Heart left ventricle (tissue), 13 donors: ENCODE results near the gene IL7R.
"Not testable (repeated sequence)": the region's sequence is repeated elsewhere in the genome, so short reads cannot be mapped to it uniquely, and the experiment has no call there.

Experiments used
- CTCF ChIP-seq, 12 donors: fragments of 200-600 bp; sonication (generic) in 4 of 12; IDR thresholded peaks; one replicate each; pipeline versions ENCODE4 v1.5.0 to v1.8.0; 2018 to 2022; ENCODE audit warnings: antibody characterized with exemption in 12 of 12, mild to moderate bottlenecking in 5 of 12
- POLR2A ChIP-seq, 2 donors: fragments of 450-650 bp; IDR thresholded peaks; one replicate each; pipeline ENCODE4 v1.6.1; 2017; ENCODE audit warnings: antibody characterized with exemption in 2 of 2, mild to moderate bottlenecking in 2 of 2, moderate library complexity in 2 of 2
- donor health status: ischemic (EF 13 %, LVEDD 7.1; RV severe dilation, severe dysfunction).
- donor health status: DM: no; HTN: yes; CAD: no.
- donor health status: DM: no; HTN: no; CAD: no.
- donor health status: ischemic (EF 25% LVEDD 6.9; RV normal size, moderate dysfunction).
- donor health status: ischemic (EF 25% LVEDD 5.7; RV mildly dilated, moderate dysfunction).
- donor health status: ischemic (EF 35%, LVEDD 5.7; RV mildly dilated, moderate dysfunction).
- donor health status: nonischemic (EF 11% LVEDD 7.7; RV severe dilation, severe dysfunction).
- donor health status: DM: yes; HTN: yes; CAD: no.
- donor health status: PGD.
- donor health status: ischemic (EF 29% LVEDD 5.4; RV normal size, mild dysfunction).
- donor health status: nonischemic (EF 23%, LVEDD 6.1; RV moderate dilation, normal function).

- TF ChIP-seq CTCF, POLR2A (IDR thresholded peaks at IDR 0.05): not testable (repeated sequence)
Observed at GRCh38 chr5:35892799-35893198, 36.1 kb downstream of the IL7R start.
